LHCN-M2 (cell line): ENCODE measurements around the gene PIGQ. TPM values are rescaled to one million over a fixed set of nuclear protein-coding genes. Genes with fewer than 3 reads are reported as not detected.

Experiments used
- DNase-seq: peaks from one replicate; pipeline ENCODE4 v3.0.0-alpha.2; 2012; ENCODE audit warnings: low read depth
- total RNA-seq: library from RNA; depleted of rRNA; stranded (reverse); fragments of >200 nt; gene quantifications from 2 replicates; pipeline ENCODE4 v1.2.3, GENCODE V29; 2014

Gene PIGQ
- total RNA-seq, 1 experiment from 2014 or later, result 46.7 TPM

DNA sequence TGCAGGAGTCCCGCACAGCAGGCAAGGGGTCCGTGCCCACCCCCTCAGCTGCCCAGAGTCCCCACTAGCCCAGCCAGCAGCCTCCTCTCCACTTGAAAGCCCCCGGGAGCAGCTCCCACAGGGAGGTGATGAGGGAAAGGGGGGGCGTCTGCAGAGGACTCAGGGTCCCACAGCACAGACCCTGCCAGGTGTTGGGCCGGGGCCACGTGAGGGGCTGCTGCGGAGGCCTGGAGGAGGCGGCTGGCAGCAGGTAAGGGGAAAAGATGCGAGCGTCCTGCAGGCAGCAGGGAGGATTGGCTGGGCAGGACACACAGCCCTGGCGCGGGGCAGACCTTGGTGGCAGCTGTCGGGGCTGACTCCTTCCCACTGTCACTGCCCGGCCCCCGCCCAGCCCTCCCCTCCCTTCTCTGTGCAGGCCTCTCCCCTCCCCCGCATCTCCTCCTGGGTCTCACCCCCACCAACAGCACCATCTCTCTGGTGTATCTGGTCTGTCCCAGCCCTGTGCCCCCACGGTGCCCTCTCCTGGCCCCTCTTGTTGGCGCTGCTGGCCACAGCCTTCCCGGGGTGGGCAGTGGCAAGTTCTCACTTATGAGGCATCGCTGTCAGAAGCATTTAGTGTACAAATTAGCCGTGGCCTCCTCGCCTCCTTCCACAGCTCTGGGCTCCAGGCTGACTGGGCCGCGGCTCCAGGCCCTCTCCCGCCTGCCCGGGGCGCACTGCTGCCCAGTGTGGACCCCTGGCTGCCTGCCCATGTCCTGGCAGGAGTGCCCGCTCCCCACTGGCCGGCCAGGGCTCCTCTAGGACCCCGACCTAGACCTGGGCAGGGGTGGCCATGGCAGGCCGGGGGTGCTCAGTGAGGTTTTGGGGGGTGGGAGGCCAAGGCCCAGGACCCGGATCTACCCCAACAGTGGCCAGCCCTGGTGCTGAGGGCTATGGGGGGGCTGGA lies 14.0 kb upstream of the PIGQ start:
- peak; percentile 13 for DNase-seq

DNA sequence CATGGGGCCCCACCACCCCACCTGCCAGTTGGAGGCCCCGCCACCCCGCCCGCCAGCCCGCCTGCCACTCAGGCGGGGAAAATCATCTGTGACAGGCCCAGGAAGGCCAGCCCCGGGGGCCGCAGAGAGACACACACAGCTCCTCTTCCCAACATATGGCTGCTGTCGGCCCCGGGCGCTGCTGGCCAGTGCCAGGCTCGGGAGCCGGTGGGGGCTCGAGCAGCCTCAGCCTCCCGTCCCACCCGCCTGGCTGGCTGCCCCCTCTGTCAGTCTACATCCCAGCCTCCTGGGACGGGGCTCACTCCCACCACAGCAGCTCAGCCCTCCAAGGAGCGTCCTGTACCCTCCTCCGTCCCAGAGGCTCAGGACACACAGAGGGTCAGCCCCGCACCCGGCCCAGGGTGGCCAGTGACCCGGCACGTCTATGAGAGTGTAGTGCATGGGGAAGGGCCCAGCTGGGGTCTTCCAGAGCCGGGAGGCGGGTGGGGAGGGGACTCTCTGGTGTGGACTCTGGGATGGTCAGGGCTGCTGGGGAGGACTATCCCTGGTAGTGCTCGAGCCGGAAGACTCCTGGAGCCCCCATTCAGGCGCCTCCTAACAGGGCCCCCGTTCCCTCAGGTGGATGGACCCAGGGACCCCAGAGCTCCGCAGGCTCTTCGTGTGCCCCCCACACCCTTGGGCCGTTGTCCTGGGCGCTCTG lies 13.1 kb upstream of the PIGQ start:
- DNase-seq, result no peak

- no peak for DNase-seq
Measured at GRCh38 chr16:557463-558297, 12.1 kb upstream of the PIGQ start.

GRCh38 chr16:558298-559020 lies 11.3 kb upstream of the PIGQ start:
- no peak for DNase-seq

GRCh38 chr16:559021-559380 lies 10.8 kb upstream of the PIGQ start:
- no peak for DNase-seq

- no peak for DNase-seq
Measured at GRCh38 chr16:559411-560203, 10.2 kb upstream of the PIGQ start.

GRCh38 chr16:560204-560700 lies 9.5 kb upstream of the PIGQ start, which contains the start of gene PRR35:
Gene PRR35, plus strand, starts transcription at chr16:560394. Its CDS starts 2,901 bp downstream, at chr16:563295.
- DNase-seq, result no peak

DNA sequence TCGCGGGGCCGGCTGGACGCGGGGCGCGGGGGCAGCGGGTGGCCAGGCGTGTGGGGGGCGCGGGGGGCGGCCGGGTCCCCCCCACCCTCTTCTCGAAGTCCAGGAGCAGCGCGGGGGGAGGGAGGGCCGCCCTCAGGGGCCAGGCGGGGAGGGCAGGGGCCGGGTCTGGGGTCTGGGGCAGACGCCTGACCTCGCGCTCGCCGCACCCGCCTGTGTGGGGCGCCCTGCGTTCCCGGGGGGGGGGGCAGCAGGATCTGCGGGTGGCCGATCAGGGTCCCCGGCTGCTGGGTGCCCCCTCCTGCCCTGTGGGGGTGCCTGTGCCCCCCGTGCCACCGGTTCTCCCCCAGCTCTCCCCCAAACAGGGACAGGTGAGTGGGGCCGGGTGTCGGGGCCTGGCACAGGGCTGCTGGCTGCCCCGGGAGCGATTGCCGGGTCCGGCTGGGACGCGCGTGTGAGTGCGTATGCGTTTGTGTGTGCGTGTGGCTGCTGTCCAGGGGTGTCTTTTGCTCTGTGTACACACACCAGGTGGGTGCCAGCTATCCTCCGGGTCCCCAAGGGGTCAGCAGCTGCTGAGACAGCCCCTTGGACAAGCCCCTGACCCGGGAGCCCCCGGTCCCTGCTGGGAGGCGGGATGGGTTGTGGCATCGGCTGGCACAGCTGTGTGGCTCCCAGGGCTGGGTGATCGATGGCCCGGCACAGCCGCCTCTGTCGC lies 8.9 kb upstream of the PIGQ start:
- no peak for DNase-seq

GRCh38 chr16:561413-561794 lies 8.4 kb upstream of the PIGQ start:
- DNase-seq, result no peak

DNA sequence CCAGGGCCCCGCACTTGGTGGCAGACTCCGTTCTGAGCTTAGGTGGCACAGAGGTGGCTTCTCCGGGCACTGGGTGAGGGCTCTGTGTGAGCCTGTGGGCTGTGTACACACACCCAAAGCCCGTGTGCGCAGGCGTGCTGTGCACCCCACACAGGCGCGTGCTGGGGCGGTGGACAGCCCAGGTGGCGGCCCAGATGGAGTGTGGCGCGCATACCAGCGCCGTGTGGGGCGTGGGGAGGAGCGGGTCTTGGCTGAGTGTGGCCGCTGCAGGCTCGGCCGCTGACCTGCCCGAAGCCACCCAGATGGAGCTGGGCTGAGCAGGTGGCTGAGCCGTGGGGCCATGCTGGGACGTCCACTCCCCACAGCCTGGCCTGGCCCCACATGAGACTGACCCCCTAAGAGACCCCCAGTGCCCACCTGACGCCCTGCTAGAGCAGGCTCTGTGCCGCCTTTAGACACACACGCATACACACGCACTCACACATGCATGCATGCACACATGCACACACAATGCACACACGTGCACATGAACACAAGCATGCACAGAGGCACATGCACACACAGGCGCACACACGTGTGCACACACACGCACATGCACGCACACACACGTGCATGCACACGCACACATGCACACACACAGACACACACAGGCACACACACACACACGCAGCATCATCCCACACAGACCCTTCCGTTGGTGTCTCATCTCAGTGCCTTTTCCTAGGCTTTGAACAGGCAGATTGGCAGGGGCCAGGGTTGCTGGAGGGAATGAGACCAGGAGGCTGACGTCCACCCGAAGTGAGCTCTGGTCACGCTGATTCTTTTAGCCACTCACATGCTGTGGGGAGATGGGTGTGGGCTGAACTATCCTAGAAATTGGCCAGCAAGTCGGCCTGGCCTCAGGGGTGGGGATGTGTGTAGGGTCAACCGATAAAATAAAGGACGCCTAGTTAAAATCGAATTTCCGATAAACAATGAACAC lies 7.5 kb upstream of the PIGQ start:
- no peak for DNase-seq

- DNase-seq, result no peak
Measured at GRCh38 chr16:563072-563644, 6.6 kb upstream of the PIGQ start.

DNA sequence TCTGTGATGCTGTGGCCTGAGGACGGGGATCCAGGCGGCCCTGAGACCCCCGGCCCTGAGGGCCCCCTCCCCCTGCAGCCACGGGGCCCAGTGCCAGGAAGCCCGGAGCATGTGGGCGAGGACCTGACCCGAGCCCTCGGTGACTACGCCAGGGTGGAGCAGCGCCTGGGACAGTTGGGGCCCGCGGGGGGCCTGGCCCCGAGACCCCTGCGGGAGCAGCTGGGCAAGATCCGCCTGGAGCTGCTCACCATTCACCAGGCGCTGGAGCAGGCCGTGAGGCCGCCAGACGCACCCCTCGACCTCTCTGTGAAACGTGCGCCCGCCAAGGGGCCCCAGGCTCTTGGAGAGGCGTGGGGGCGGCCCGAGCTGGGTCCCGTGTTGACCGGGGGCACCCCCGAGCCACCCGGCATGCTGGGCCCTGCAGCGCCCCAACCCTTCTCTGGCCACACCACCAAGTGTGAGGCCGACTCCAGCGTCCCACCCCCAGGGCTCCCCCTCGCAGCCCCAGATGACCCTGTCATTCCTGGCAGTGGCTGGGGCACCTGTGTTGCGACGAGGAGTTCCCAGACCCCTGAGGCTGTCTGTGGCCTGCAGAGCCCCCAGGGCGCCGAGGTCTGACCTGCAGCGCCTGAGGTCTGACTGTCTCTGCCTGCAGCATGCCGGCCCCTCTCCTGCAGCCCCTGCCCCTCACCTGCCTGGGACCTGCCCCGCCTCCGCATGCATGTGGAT lies 4.9 kb upstream of the PIGQ start:
- DNase-seq, result no peak

DNA sequence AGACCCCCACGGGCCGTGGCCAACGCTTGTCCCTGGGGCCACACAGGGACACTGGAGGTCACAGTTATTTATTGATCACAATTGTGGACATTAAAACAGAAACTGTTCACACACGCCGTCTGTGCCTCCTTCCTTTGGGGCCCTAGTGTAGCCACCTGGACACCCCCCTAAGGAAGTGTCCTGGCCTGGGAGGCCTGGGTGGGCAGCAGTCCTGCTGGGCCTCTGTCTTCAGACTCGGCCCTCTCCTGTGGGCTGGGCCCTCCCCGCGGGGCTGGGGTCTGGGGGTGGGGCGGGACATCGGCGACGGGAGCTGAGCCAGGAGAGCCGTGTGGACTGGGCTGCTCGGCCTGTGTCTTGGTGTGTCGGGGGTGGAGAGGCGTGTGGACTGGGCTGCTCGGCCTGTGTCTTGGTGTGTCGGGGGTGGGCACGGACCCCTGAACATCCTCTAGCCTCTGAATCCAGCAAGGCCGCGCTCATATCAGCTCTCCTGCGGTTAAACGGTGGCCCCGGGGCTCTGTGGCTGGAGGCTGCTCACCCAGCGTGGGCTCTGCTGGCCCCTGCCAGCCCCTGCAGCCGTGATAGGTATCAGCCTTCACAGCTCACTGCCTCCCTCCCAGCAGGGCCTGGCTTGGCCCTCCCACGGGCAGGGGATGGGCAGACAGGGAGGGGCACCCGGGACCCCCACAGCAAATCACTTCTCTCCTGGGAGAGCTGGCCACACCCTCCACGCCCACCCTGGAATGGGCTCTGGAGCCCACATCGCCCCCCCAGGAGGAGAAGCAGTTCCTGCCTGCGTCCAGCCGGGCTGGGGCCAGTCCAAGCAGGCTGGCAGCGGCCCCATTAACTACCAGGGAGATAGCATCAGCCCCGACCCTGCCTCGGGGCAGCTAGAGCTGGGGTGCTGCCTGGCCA lies 4.1 kb upstream of the PIGQ start:
- no peak for DNase-seq

- DNase-seq, result no peak
Measured at GRCh38 chr16:566475-567372, 3.0 kb upstream of the PIGQ start, which contains the start of gene NHLRC4. Gene NHLRC4, plus strand, starts transcription at chr16:567005. Its CDS starts 1,043 bp downstream, at chr16:568048.
